H1 (cell line): ENCODE measurements around the gene SPAAR.

Experiments
- SRF ChIP-seq: IDR thresholded peaks from 2 replicates; pipeline ENCODE4 v1.6.1; 2011; ENCODE audit warnings: mild to moderate bottlenecking, low read depth, low read length, moderate library complexity
- TF ChIP-seq, protein P1 (sequence below), 3 experiments: IDR thresholded peaks; 1 replicate in 2 of 3; 2 replicates in 1 of 3; pipeline versions ENCODE4 v1.5.1 to v1.6.1; 2011; ENCODE audit warnings: low read length in 3 of 3, mild to moderate bottlenecking in 3 of 3, inconsistent platforms in 2 of 3, low read depth in 1 of 3, moderate library complexity in 1 of 3; ENCODE audit not compliant: insufficient read depth in 1 of 3; ENCODE audit errors: control extremely low read depth in 1 of 3

DNA sequence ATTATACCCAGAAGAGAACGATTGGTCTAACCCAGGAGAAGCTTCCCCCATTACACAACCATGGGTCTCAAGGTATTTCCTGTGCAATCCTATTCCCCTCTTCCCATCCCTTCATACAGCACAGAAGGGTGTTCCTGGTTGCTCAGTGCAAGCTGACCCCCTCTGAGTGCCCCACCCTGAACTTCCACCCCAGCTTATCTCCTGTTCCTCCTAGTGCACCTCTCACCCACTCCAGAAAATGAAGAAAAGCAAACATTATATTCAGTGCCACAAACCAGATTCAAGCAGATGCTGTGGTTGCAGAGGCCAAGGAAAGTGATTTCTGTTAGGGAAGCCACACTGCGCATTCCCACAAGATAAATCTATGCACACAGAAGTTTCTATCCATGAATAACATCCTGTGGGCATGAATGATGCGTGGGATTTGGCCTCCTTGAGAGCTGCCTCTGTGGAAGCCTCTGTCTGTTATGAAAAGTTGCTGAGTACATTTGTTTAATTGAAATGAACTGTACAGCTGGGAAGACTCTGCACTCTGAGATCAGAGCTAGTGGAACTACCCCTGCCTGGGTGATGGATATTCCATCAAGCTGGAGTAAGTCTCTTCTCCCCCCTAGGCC lies 50.9 kb downstream of the SPAAR start:
- TF ChIP-seq SRF = no peak
- TF ChIP-seq, protein P1, sequence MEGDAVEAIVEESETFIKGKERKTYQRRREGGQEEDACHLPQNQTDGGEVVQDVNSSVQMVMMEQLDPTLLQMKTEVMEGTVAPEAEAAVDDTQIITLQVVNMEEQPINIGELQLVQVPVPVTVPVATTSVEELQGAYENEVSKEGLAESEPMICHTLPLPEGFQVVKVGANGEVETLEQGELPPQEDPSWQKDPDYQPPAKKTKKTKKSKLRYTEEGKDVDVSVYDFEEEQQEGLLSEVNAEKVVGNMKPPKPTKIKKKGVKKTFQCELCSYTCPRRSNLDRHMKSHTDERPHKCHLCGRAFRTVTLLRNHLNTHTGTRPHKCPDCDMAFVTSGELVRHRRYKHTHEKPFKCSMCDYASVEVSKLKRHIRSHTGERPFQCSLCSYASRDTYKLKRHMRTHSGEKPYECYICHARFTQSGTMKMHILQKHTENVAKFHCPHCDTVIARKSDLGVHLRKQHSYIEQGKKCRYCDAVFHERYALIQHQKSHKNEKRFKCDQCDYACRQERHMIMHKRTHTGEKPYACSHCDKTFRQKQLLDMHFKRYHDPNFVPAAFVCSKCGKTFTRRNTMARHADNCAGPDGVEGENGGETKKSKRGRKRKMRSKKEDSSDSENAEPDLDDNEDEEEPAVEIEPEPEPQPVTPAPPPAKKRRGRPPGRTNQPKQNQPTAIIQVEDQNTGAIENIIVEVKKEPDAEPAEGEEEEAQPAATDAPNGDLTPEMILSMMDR (IDR thresholded peaks at IDR 0.05; ENCODE audit: control extremely low read depth in 1 of 3, insufficient read depth in 1 of 3, low read depth in 1 of 3, low read length in 3 of 3) = no peak
